Stimulated activated CD8-positive, alpha-beta memory T cell treated with anti-CD3 and anti-CD28 coated beads, Interleukin-7, amount 100 ng/mL, for 48 hours (primary cell): ENCODE results near the gene MAGI2.
"Not testable (repeated sequence)": the region's sequence is repeated elsewhere in the genome, so short reads cannot be mapped to it uniquely, and the experiment has no call there.

ENCODE experiments used
- DNase-seq, 2 donors: peaks; one replicate each; pipeline ENCODE4 v3.0.0-alpha.2; 2020; ENCODE audit warnings: low read depth in 1 of 2; ENCODE audit errors: extremely low read depth in 1 of 2

MAGI2 gene

GRCh38 chr7:79071187-79071586, 382.3 kb downstream of the MAGI2 start:
- DNase-seq: not testable (repeated sequence)

- DNase-seq: no peak
Measured at GRCh38 chr7:79064187-79064823, 389.2 kb downstream of the MAGI2 start.

GRCh38 chr7:79063019-79063698, 390.3 kb downstream of the MAGI2 start:
- no peak for DNase-seq

- DNase-seq: no peak
Measured at GRCh38 chr7:79060498-79060897, 393.0 kb downstream of the MAGI2 start.

- DNase-seq: no peak
Measured at GRCh38 chr7:79055722-79056415, 397.6 kb downstream of the MAGI2 start.

GRCh38 chr7:79051915-79052314, 401.6 kb downstream of the MAGI2 start:
- no peak for DNase-seq

- no peak for DNase-seq
Measured at GRCh38 chr7:79050603-79051002, 402.9 kb downstream of the MAGI2 start.

- DNase-seq: no peak
Measured at GRCh38 chr7:79046061-79046460, 407.4 kb downstream of the MAGI2 start.

- no peak for DNase-seq
Measured at GRCh38 chr7:79037001-79037400, 416.5 kb downstream of the MAGI2 start.

GRCh38 chr7:79036356-79036755, 417.1 kb downstream of the MAGI2 start:
- no peak for DNase-seq

- DNase-seq: no peak
Measured at GRCh38 chr7:79035858-79036257, 417.6 kb downstream of the MAGI2 start.

- no peak for DNase-seq
Measured at GRCh38 chr7:79034730-79035129, 418.7 kb downstream of the MAGI2 start.

- DNase-seq: not testable (repeated sequence)
Measured at GRCh38 chr7:79019711-79020110, 433.8 kb downstream of the MAGI2 start.

GRCh38 chr7:79011921-79012320, 441.5 kb downstream of the MAGI2 start:
- DNase-seq: no peak

GRCh38 chr7:79009647-79010046, 443.8 kb downstream of the MAGI2 start:
- DNase-seq: no peak

GRCh38 chr7:79008786-79009185, 444.7 kb downstream of the MAGI2 start:
- DNase-seq: no peak

- no peak for DNase-seq
Measured at GRCh38 chr7:78996013-78996412, 457.5 kb downstream of the MAGI2 start.

GRCh38 chr7:78993341-78993740, 460.1 kb downstream of the MAGI2 start:
- no peak for DNase-seq

GRCh38 chr7:78985509-78985908, 468.0 kb downstream of the MAGI2 start:
- DNase-seq: no peak

GRCh38 chr7:78983483-78983882, 470.0 kb downstream of the MAGI2 start:
- DNase-seq: no peak

- no peak for DNase-seq
Measured at GRCh38 chr7:78970440-78970916, 483.0 kb downstream of the MAGI2 start.

- DNase-seq: no peak
Measured at GRCh38 chr7:78968951-78969350, 484.5 kb downstream of the MAGI2 start.
